ENCODE data around the gene SLC2A1.

SLC2A1 gene

GRCh38 chr1:42965378-42965777 lies 6.7 kb upstream of the SLC2A1 start:
- no peak for DNase-seq
- TF ChIP-seq, protein P1, sequence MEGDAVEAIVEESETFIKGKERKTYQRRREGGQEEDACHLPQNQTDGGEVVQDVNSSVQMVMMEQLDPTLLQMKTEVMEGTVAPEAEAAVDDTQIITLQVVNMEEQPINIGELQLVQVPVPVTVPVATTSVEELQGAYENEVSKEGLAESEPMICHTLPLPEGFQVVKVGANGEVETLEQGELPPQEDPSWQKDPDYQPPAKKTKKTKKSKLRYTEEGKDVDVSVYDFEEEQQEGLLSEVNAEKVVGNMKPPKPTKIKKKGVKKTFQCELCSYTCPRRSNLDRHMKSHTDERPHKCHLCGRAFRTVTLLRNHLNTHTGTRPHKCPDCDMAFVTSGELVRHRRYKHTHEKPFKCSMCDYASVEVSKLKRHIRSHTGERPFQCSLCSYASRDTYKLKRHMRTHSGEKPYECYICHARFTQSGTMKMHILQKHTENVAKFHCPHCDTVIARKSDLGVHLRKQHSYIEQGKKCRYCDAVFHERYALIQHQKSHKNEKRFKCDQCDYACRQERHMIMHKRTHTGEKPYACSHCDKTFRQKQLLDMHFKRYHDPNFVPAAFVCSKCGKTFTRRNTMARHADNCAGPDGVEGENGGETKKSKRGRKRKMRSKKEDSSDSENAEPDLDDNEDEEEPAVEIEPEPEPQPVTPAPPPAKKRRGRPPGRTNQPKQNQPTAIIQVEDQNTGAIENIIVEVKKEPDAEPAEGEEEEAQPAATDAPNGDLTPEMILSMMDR (IDR thresholded peaks at IDR 0.05; ENCODE audit: low read depth, low read length, missing control alignments), result no peak
- Histone ChIP-seq H3K36me3 (replicated peaks) (no peaks in the 10 kb centered on the region), H3K4me3 (ENCODE audit: low read depth, low read length) (no peak overlapping the region), H3K27ac (no peak overlapping the region), H3K27me3 (replicated peaks) (no peaks in the 10 kb centered on the region)
- in situ Hi-C loops (cut with HindIII; ENCODE audit: low pct_ligation_motif_present, low sequenced_read_pairs), result no loop called here

GRCh38 chr1:42964044-42964812 lies 5.6 kb upstream of the SLC2A1 start:
- H3K27ac ChIP-seq, result no peak overlapping the region

GRCh38 chr1:42963378-42964043 lies 4.8 kb upstream of the SLC2A1 start:
- in situ Hi-C loops (cut with HindIII; ENCODE audit: low pct_ligation_motif_present, low sequenced_read_pairs), result no loop called here
- Histone ChIP-seq H3K36me3 (replicated peaks) (no peaks in the 10 kb centered on the region), H3K27ac (peak overlapping the region; percentile 12), H3K27me3 (replicated peaks) (no peaks in the 10 kb centered on the region), H3K4me3 (ENCODE audit: low read depth, low read length) (no peak overlapping the region)
- TF ChIP-seq, protein P1 (IDR thresholded peaks at IDR 0.05; ENCODE audit: low read depth, low read length, missing control alignments), result no peak
- DNase-seq, result peak; percentile 63

More at GRCh38 chr1:42964044-42964812, 5.6 kb upstream of the SLC2A1 start:
- Histone ChIP-seq H3K27me3 (replicated peaks) (no peaks in the 10 kb centered on the region), H3K36me3 (replicated peaks) (no peaks in the 10 kb centered on the region), H3K4me3 (ENCODE audit: low read depth, low read length) (no peak overlapping the region)
- DNase-seq, result no peak
- TF ChIP-seq, protein P1 (IDR thresholded peaks at IDR 0.05; ENCODE audit: low read depth, low read length, missing control alignments), result no peak
- in situ Hi-C loops (cut with HindIII; ENCODE audit: low pct_ligation_motif_present, low sequenced_read_pairs), result no loop called here

DNA sequence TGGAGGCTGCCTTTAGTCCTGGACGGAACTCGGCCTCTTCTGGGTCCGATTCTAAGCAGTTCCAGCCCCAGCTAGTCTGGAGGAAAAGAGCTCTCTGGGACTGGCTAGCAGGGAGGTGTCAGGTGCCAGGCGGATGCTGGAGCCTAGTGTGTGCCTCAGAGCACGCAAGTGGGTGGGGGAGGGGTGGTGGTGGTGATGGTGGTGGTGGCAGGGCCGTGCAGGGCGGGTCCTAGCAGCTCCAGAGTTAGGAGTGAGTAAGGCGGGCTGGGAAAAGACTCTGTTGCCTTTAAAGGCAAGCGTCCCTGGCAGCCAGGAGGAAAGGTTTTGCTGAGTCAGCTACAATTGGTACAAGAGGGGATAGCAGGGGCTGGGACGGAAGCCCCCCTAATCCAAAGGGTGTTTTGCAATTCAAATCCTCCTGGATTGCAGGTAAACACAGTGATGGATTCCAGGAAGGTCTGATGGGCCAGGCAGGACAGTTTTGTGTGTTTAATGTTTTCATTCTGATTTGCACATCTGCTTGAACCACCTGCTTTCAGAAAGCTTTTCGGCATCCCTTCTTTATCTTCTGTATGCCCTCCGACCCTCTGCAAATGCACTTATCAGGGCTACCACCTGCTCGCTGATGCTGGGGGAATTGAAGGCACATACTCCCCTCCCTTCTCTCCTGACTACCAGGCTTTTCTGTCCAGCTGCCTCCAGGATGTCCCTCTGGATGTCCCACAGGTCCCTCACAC lies 4.1 kb upstream of the SLC2A1 start:
- TF ChIP-seq, protein P1 (IDR thresholded peaks at IDR 0.05; ENCODE audit: low read depth, low read length, missing control alignments), result no peak
- Histone ChIP-seq H3K4me3 (ENCODE audit: low read depth, low read length) (no peak overlapping the region), H3K27me3 (replicated peaks) (no peaks in the 10 kb centered on the region), H3K36me3 (replicated peaks) (no peaks in the 10 kb centered on the region), H3K27ac (peak overlapping the region; percentile 12)
- DNase-seq, result no peak
- in situ Hi-C loops (cut with HindIII; ENCODE audit: low pct_ligation_motif_present, low sequenced_read_pairs), result no loop called here

DNA sequence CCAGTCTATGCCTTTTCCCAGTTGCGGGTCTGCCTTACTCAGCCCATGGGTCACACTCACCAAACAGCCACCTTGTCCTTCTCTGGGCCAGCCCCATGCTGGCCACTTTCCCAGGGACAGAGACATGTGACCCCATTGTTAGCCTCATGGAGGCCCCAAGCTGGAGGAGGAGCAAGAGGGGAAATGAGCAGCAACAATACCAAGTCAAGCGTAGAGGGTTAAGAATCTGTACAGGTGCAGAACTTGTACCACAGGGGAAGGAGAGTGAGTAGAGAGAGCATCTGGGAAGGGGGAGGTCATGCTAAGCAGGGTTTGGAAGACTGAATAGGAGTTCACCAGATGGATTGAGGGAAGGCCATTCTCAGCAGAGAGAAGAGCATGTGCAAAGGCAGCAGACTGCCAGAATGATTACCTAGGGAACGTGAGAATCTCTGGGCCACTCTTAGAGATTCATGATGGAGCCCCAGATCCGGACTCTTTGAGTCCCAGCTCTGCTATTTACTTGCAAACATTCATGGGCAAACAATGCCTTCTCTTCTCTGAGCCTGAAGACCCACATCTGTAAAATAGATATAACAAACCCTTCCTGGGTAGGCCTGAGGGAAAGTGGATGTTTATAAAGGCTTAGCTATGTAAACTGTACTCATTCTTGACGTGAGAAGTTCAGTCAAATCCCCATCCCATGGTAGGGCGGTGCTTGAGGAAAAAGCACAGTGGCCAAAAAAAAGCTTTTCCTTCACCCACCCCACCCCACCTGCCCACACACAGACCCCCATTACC lies 2.8 kb upstream of the SLC2A1 start:
- no peak overlapping the region for H3K27ac ChIP-seq
- TF ChIP-seq, protein P1 (IDR thresholded peaks at IDR 0.05; ENCODE audit: low read depth, low read length, missing control alignments), result no peak
- H3K36me3 ChIP-seq (replicated peaks), result no peaks in the 10 kb centered on the region
- no peaks in the 10 kb centered on the region for H3K27me3 ChIP-seq (replicated peaks)
- no peak overlapping the region for H3K4me3 ChIP-seq (ENCODE audit: low read depth, low read length)
- DNase-seq, result no peak
- in situ Hi-C loops (cut with HindIII; ENCODE audit: low pct_ligation_motif_present, low sequenced_read_pairs), result no loop called here

Data from brain microvascular endothelial cell (primary cell).